NCI-H2107 (cell line): Measurements from ENCODE around the gene SPIB.
A peak's percentile ranks its signal among the peaks of the same experiment; 100 is the strongest.
"Not testable (repeated sequence)": the region's sequence is repeated elsewhere in the genome, so short reads cannot be mapped to it uniquely, and the experiment has no call there.

ENCODE experiments used
- DNase-seq: peaks from one replicate; lab custom pipeline; 2025; lab: John Stamatoyannopoulos, UW

SPIB gene

GRCh38 chr19:50439130-50439529, 20.4 kb downstream of the SPIB start:
- DNase-seq: not testable (repeated sequence)

- no peak for DNase-seq
Observed at GRCh38 chr19:50444059-50444458, 25.3 kb downstream of the SPIB start.

DNA sequence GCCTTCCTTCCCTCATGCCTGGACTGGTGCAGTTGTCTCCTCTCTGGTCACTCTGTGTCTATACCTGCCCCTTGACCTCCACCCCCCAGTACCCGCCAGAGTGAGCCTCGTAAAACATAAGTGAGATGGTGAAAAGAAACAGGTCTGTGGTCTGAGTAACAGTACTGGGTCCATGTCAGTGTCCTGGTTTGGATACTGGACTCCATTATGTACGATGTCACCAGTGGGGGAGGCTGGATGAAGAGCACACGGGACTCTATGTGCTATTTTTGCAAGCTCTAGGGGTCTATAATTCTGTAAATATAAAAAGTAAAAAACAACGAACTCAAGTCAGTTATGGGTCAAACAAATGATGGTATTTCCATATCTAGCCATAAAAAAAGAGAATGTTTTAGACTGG, 28.3 kb downstream of the SPIB start:
- DNase-seq: no peak

DNA sequence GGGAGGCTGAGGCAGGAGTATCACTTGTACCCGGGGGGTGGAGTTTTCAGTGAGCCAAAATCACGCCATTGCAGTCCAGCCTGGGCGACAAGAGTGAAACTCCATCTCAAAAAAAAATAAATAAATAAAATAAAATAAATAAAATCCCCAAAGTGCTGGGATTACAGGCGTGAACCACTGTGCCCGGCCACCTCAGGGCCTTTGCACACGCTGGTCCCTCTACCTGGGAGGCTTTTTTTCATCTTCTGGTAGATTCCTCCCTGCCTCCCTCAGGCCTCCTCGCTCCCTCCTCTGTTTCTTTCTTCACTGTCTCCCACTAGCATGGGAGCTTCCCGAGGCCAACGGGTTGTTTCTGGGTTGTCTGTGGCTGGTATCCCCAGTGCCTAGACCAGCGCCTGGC, 29.0 kb downstream of the SPIB start:
- no peak for DNase-seq

- no peak for DNase-seq
Observed at GRCh38 chr19:50449236-50449899, 30.6 kb downstream of the SPIB start.

DNA sequence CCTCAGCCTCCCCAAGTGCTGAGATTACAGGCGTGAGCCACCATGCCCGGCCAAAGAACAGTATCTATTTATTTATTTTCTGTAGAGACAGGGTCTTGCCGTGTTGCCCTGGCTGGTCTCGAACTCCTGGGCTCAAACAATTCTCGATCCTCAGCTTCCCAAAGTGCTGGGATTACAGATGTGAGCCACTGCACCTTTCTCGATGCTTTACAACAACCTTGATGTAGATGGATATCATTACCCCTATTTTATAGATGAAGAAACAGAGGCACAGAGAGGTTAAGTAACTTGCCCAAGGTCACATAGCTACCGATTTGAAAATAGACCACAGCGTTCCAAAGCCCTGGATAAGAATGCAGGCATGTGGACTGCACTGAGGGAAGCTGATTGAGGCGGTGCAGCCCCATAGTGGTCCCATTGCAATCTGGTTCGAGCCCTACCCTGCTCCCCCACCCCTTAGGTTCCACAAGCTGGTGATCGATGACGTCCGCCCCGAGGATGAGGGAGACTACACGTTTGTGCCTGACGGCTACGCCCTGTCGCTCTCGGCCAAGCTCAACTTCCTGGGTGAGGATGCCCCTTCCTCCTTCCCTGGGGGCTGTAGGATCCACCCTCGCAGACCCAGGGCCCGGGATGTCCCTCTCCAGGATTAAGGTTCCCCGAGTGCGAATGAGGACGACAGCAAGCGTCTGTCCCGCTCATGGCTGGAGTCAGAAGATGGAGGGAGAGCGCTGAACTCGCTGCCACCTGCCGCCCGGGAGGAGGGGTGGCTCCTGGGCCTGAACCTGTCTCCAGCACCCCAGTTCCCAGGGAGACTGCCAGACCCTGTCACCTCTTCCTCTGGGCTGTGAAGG, 31.9 kb downstream of the SPIB start:
- DNase-seq: no peak

GRCh38 chr19:50451223-50451534, 32.4 kb downstream of the SPIB start:
- no peak for DNase-seq

- no peak for DNase-seq
Observed at GRCh38 chr19:50453243-50453642, 34.5 kb downstream of the SPIB start.

GRCh38 chr19:50455992-50456391, 37.3 kb downstream of the SPIB start:
- DNase-seq: no peak

- no peak for DNase-seq
Observed at GRCh38 chr19:50457300-50457699, 38.6 kb downstream of the SPIB start.

DNA sequence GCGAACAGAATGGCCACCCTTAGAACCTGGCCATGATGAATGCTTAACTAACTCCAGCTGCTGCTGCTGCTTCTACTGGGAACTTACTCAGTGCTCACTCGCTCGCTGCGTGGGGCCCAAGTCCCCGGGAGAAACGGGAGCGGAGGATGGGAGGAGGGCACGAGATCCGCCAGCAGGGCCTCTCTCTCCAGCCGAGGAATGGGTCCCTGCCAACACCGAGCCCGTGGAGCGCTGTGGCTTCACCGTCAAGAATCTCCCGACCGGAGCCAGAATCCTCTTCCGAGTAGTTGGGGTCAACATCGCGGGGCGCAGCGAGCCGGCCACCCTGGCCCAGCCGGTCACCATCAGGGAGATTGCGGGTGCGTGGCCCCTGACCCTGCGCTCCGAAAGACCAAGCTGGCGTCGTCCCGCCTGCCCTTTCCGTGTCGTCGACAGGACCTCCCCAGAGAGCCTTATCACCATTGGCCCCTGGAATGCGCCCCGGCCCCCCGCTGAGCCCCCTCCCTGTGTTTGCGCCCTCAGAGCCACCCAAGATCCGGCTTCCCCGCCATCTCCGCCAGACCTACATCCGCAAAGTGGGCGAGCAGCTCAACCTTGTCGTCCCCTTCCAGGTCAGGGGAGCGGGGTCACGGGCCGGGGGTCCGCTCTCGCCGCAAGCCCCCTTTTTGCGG, 39.8 kb downstream of the SPIB start:
- no peak for DNase-seq

DNA sequence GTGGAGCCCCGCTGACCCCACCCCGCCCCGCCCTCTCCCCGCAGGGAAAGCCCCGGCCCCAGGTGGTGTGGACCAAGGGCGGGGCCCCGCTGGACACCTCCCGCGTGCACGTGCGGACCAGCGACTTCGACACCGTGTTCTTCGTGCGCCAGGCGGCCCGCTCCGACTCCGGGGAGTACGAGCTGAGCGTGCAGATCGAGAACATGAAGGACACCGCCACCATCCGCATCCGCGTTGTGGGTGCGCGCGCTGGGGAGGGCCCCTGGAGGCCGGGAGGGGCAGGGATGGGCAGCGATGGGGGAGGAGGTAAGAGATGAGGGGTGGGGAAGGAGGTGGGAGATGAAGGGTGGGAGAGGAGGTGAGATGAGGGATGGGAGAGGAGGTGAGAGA, 40.3 kb downstream of the SPIB start:
- no peak for DNase-seq

GRCh38 chr19:50459638-50460037, 40.9 kb downstream of the SPIB start:
- DNase-seq: no peak

- DNase-seq: no peak
Observed at GRCh38 chr19:50460161-50460765, 41.5 kb downstream of the SPIB start.

DNA sequence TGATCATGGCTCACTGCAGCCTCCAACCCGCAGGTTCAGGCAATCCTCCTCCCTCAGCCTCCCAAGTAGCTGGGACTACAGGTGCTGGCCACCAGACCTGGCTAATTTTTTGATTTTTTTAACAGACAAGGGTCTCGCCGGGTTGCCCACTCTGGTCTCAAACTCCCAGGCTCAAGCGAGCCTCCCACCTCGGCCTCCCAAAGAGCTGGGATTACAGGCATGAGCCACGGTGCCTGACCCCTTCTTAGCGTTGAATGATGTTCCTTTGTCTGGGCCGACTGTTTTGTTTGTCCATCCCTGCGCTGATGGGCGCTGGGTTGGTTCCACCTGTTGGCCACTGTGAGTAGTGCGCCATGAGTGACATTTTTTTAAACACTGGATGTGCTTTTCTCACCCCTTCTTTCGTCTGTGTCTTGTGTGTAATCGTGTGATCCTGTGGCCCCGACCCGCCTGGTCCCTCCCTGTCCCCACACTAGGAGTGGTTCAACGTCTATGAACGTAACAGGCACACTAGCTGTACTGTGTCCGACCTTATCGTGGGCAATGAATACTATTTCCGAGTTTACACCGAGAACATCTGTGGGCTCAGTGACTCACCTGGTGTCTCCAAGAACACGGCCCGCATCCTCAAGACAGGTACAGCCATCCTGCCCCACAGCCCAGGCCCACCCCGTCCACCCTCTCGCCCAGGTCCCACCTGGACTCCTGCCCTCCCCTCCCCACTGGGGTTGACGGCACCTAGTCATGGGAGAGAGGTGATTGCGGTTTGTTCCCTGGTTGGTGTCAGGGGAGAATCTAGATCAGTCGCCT, 42.5 kb downstream of the SPIB start:
- peak; percentile 65 for DNase-seq

DNA sequence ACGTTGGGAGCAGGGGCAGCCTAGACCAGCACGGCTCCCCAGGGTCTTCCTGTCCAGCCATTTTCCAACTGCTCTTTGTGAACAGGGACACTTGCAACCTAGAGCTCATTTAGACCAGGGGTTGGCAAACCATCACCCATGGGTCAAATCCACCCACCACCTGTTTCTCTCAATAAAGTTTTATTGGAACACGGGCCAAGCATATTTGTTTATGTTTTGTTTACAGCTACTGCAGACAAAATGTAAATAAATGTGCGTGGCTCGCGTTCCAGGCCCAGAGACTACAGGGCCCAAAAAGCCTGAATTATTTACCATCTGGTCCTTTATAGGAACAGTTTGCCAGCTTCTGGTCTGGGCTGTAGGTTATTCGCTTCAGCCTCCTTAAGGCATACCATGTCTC, 44.2 kb downstream of the SPIB start:
- DNase-seq: no peak

DNA sequence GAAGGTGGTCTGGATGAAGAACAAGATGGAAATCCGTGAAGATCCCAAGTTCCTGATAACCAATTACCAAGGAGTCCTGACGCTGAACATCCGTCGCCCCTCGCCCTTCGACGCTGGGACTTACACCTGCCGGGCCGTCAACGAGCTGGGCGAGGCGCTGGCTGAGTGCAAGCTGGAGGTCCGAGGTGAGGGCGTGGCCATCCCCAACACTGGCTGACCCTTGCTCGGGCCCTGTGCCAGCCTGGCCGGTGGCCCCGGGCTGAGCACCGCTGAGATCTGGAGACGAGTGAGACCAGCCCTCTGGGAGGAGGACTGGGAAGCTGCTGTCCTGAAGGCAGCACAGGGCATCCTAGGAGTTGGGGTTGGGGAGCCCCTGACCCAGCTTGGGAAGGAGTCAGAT, 45.6 kb downstream of the SPIB start:
- DNase-seq: no peak

- no peak for DNase-seq
Observed at GRCh38 chr19:50465000-50465399, 46.3 kb downstream of the SPIB start.

GRCh38 chr19:50465986-50466705, 47.4 kb downstream of the SPIB start:
- no peak for DNase-seq

GRCh38 chr19:50466706-50467039, 47.9 kb downstream of the SPIB start:
- no peak for DNase-seq

DNA sequence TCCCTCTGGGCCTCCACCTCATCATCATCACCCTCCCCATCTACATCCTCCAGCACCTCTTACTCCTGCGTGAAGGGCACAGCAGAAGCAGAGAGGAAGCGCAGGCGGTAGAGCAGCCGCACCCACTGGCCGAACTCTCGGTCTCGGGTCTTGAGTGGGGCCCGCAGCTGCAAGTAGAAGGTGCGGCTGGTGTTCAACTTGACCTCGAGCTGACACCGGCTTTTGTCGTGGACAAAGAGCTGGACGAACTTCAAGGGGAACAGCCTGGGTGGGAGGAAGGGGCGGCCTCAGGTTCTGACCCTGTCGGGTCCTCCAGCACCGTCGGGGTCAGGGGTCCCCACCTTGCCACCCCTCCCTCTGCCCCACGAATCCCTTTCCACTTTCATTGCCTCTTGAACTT, 48.8 kb downstream of the SPIB start:
- no peak for DNase-seq
